ENCODE results near the gene NOS1. TPM values are rescaled to one million over a fixed set of nuclear protein-coding genes. Genes with fewer than 3 reads are reported as not detected.

NOS1 gene
- total RNA-seq, 1 experiment from 2014 or later = 25.2 TPM

DNA sequence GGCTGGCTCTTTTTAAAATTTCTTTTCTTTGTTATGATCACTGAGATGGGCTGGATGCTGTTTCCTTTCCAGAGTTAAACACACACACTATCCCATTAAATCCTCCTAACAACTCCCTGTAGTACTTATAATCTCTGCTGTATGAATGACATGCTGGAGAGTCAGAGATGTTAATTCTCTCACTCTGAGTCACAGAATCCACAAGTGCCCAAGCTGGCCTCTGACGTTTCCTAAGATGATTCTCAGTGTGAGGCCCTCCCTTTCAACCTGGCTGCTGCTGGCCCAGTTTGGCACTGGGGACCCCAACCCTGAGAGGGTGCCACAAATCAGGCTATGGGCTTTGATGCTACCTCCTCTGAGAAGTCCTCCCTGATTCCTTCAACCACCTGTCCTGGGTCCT lies 5.4 kb downstream of the NOS1 start:
- TF ChIP-seq, protein P1, sequence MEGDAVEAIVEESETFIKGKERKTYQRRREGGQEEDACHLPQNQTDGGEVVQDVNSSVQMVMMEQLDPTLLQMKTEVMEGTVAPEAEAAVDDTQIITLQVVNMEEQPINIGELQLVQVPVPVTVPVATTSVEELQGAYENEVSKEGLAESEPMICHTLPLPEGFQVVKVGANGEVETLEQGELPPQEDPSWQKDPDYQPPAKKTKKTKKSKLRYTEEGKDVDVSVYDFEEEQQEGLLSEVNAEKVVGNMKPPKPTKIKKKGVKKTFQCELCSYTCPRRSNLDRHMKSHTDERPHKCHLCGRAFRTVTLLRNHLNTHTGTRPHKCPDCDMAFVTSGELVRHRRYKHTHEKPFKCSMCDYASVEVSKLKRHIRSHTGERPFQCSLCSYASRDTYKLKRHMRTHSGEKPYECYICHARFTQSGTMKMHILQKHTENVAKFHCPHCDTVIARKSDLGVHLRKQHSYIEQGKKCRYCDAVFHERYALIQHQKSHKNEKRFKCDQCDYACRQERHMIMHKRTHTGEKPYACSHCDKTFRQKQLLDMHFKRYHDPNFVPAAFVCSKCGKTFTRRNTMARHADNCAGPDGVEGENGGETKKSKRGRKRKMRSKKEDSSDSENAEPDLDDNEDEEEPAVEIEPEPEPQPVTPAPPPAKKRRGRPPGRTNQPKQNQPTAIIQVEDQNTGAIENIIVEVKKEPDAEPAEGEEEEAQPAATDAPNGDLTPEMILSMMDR (conservative IDR thresholded peaks at IDR 0.05; ENCODE audit: low read depth, low read length) = no peak
- no peak for TF ChIP-seq EZH2 (IDR thresholded peaks at IDR 0.05; ENCODE audit: borderline replicate concordance, low read depth, low read length, poor library complexity, severe bottlenecking)
- DNase-seq (ENCODE audit: low spot score) = peak; percentile 44
- Histone ChIP-seq H3K4me1 (ENCODE audit: insufficient read depth, low read length, poor library complexity, severe bottlenecking) (peaks cover 23% of the 10 kb centered on the region), H3K27me3 (replicated peaks; ENCODE audit: insufficient read depth, low read depth, low read length, poor library complexity) (peaks cover 5% of the 10 kb centered on the region), H3K36me3 (ENCODE audit: insufficient read depth, low read length, poor library complexity, severe bottlenecking) (peaks cover 9% of the 10 kb centered on the region), H3K9me3 (ENCODE audit: low read depth, low read length, poor library complexity, severe bottlenecking) (no peaks in the 10 kb centered on the region), H3K4me3 (ENCODE audit: low read depth, low read length, poor library complexity, severe bottlenecking) (no peak overlapping the region), H3K27ac (ENCODE audit: low read depth, low read length, poor library complexity, severe bottlenecking) (no peak overlapping the region)
- ChIA-PET POLR2A (ENCODE audit: low non-redundant PET) (no interaction called here), CTCF (no interaction called here)
- BruUV-seq (replicated peaks) = no TSS peak
- intact Hi-C loops (cut with micrococcal nuclease; ENCODE audit: unreplicated experiment) = no loop called here

DNA sequence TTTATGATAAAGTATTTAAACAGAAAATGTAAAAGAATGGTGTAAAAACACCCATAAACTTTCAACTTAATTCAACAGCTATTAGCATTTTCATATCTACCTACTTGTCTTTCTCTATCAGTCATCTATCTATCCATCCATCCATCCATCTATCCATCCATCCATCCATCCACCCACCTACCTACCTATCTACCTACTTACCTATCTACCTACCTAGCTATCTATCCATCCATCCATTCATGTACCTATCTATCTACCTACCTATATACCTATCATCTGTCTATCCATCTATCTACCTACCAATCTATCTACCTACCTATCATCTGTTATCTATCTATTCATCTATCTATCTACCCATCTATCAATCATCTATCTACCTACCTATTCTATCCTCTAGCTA lies 8.5 kb downstream of the NOS1 start:
- no peaks in the 10 kb centered on the region for H3K27me3 ChIP-seq (replicated peaks; ENCODE audit: insufficient read depth, low read depth, low read length, poor library complexity)
- BruUV-seq (replicated peaks) = no TSS peak
- no peaks in the 10 kb centered on the region for H3K9me3 ChIP-seq (ENCODE audit: low read depth, low read length, poor library complexity, severe bottlenecking)
- no peak for TF ChIP-seq EZH2 (IDR thresholded peaks at IDR 0.05; ENCODE audit: borderline replicate concordance, low read depth, low read length, poor library complexity, severe bottlenecking)
- TF ChIP-seq, protein P1 (conservative IDR thresholded peaks at IDR 0.05; ENCODE audit: low read depth, low read length) = no peak
- ChIA-PET POLR2A (ENCODE audit: low non-redundant PET) (no interaction called here), CTCF (no interaction called here)
- peaks cover 4% of the 10 kb centered on the region for H3K36me3 ChIP-seq (ENCODE audit: insufficient read depth, low read length, poor library complexity, severe bottlenecking)
- H3K4me3 ChIP-seq (ENCODE audit: low read depth, low read length, poor library complexity, severe bottlenecking) = no peak overlapping the region
- intact Hi-C loops (cut with micrococcal nuclease; ENCODE audit: unreplicated experiment) = no loop called here
- DNase-seq (ENCODE audit: low spot score) = no peak
- H3K27ac ChIP-seq (ENCODE audit: low read depth, low read length, poor library complexity, severe bottlenecking) = no peak overlapping the region
- H3K4me1 ChIP-seq (ENCODE audit: insufficient read depth, low read length, poor library complexity, severe bottlenecking) = peaks cover 23% of the 10 kb centered on the region

DNA sequence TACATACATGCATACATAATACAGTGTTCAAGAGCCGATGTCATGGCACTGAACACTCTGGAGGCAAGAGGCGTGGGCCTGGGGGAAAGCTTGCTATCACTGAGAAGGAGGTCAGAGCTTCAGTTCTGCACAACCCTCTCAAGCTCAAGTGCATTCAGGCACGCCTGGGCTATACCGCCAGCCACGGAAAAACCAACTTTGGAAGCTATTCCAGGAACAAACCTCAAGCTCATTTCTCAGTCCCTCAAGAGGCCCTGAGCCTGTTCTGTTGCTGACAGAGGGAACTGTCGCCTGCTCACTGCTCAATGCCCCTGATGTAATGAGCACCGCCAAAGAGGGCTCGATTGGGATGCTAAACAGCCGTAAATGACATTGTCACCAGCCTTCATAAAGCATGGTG lies 9.2 kb downstream of the NOS1 start:
- ChIA-PET CTCF (no interaction called here), POLR2A (ENCODE audit: low non-redundant PET) (no interaction called here)
- TF ChIP-seq EZH2 (IDR thresholded peaks at IDR 0.05; ENCODE audit: borderline replicate concordance, low read depth, low read length, poor library complexity, severe bottlenecking) = no peak
- TF ChIP-seq, protein P1 (conservative IDR thresholded peaks at IDR 0.05; ENCODE audit: low read depth, low read length) = no peak
- peak; percentile 74 for DNase-seq (ENCODE audit: low spot score)
- H3K9me3 ChIP-seq (ENCODE audit: low read depth, low read length, poor library complexity, severe bottlenecking) = no peaks in the 10 kb centered on the region
- H3K27ac ChIP-seq (ENCODE audit: low read depth, low read length, poor library complexity, severe bottlenecking) = peak overlapping the region; percentile 45
- no peak overlapping the region for H3K4me3 ChIP-seq (ENCODE audit: low read depth, low read length, poor library complexity, severe bottlenecking)
- H3K36me3 ChIP-seq (ENCODE audit: insufficient read depth, low read length, poor library complexity, severe bottlenecking) = peaks cover 3% of the 10 kb centered on the region
- H3K4me1 ChIP-seq (ENCODE audit: insufficient read depth, low read length, poor library complexity, severe bottlenecking) = peaks cover 23% of the 10 kb centered on the region
- intact Hi-C loops (cut with micrococcal nuclease; ENCODE audit: unreplicated experiment) = no loop called here
- BruUV-seq (replicated peaks) = no TSS peak
- H3K27me3 ChIP-seq (replicated peaks; ENCODE audit: insufficient read depth, low read depth, low read length, poor library complexity) = no peaks in the 10 kb centered on the region

Measured in A673 (cell line).